IMR-90 (cell line): ENCODE data around the gene DSCAML1. TPM values are rescaled to one million over a fixed set of nuclear protein-coding genes. Genes with fewer than 3 reads are reported as not detected.

ENCODE experiments used
- ATAC-seq: fragments of 200-7000 bp; cut with Tn5 transposase; 2 replicates; pipeline ENCODE4 v1.9.1; 2020; ENCODE audit warnings: low read depth, mild to moderate bottlenecking, moderate library complexity
- BruUV-seq: library from RNA; stranded (reverse); fragments of 400-500 nt; replicated peaks from 2 replicates; lab custom pipeline; 2021; lab: Mats Ljungman, UMichigan
- CTCF ChIA-PET: fragments of 300-600 bp; formaldehyde crosslinking; extraction: SDS; loops from one replicate; lab custom pipeline; 2021; ENCODE audit warnings: antibody characterized with exemption; lab: Yijun Ruan, JAX
- POLR2A ChIA-PET: fragments of 300-600 bp; sonication (Branson Sonifier 250); formaldehyde crosslinking; loops from one replicate; lab custom pipeline; 2022; ENCODE audit warnings: antibody characterized with exemption; ENCODE audit not compliant: unreplicated experiment; lab: Charles Lee
- DNase-seq: peaks from one replicate; pipeline ENCODE4 v3.0.0; 2013
- H2AFZ ChIP-seq: replicated peaks from 2 replicates; pipeline ENCODE3; 2013; ENCODE audit warnings: low read length, mild to moderate bottlenecking; ENCODE audit not compliant: poor library complexity
- H2AK5ac ChIP-seq: 2 replicates; pipeline ENCODE4 v1.6.1; 2013; ENCODE audit warnings: low read depth, low read length, inconsistent platforms
- H2AK9ac ChIP-seq: replicated peaks from 2 replicates; pipeline ENCODE3; 2013; ENCODE audit warnings: mild to moderate bottlenecking, low read depth, low read length, moderate library complexity; ENCODE audit not compliant: poor library complexity
- H2BK120ac ChIP-seq: 2 replicates; pipeline ENCODE4 v1.6.1; 2013; ENCODE audit warnings: low read depth, low read length, inconsistent platforms
- H2BK15ac ChIP-seq: 3 replicates; pipeline ENCODE4 v1.6.1; 2013; ENCODE audit warnings: low read depth, low read length, inconsistent platforms
- H2BK20ac ChIP-seq: 2 replicates; pipeline ENCODE4 v1.6.1; 2013; ENCODE audit warnings: low read depth, mild to moderate bottlenecking, inconsistent platforms, low read length, moderate library complexity
- H2BK5ac ChIP-seq: 2 replicates; pipeline ENCODE4 v1.6.1; 2013; ENCODE audit warnings: mild to moderate bottlenecking, low read depth, low read length, inconsistent platforms; ENCODE audit not compliant: poor library complexity, severe bottlenecking
- H3K14ac ChIP-seq: replicated peaks from 2 replicates; pipeline ENCODE4 v1.6.1; 2013; ENCODE audit warnings: low read depth, low read length, inconsistent platforms
- H3K18ac ChIP-seq: 2 replicates; pipeline ENCODE4 v1.6.1; 2013; ENCODE audit warnings: low read depth, low read length, control low read depth
- H3K23ac ChIP-seq: 2 replicates; pipeline ENCODE4 v1.6.1; 2013; ENCODE audit warnings: low read depth, low read length, inconsistent platforms
- H3K27ac ChIP-seq: 2 replicates; pipeline ENCODE4 v1.5.1; 2013; ENCODE audit warnings: mild to moderate bottlenecking, control low read depth, low read length; ENCODE audit not compliant: insufficient read depth
- H3K27me3 ChIP-seq: 2 replicates; pipeline ENCODE4 v1.6.1; 2013; ENCODE audit warnings: low read length; ENCODE audit not compliant: control insufficient read depth, insufficient read depth
- H3K36me3 ChIP-seq: 2 replicates; pipeline ENCODE4 v1.6.1; 2013; ENCODE audit warnings: low read length, mixed read lengths; ENCODE audit not compliant: control insufficient read depth, insufficient read depth
- H3K4ac ChIP-seq: 2 replicates; pipeline ENCODE4 v1.6.1; 2013; ENCODE audit warnings: low read depth, low read length, inconsistent platforms
- H3K4me1 ChIP-seq: 2 replicates; pipeline ENCODE4 v1.6.1; 2013; ENCODE audit warnings: low read length, mixed read lengths; ENCODE audit not compliant: control insufficient read depth, insufficient read depth
- H3K4me2 ChIP-seq: 2 replicates; pipeline ENCODE4 v1.6.1; 2013; ENCODE audit warnings: low read depth, mild to moderate bottlenecking, control low read depth, low read length, moderate library complexity
- H3K4me3 ChIP-seq: 2 replicates; pipeline ENCODE4 v1.5.1; 2013; ENCODE audit warnings: low read depth, mild to moderate bottlenecking, control low read depth, low read length, moderate library complexity; ENCODE audit not compliant: insufficient read depth
- H3K56ac ChIP-seq: 2 replicates; pipeline ENCODE4 v1.6.1; 2013; ENCODE audit warnings: low read length, inconsistent platforms; ENCODE audit not compliant: insufficient read depth; ENCODE audit errors: extremely low read depth
- H3K79me1 ChIP-seq, 2 experiments: 2 replicates each; pipeline ENCODE4 v1.6.1; 2013; ENCODE audit warnings: low read length in 2 of 2, inconsistent platforms in 1 of 2, low read depth in 1 of 2
- H3K9ac ChIP-seq: 2 replicates; pipeline ENCODE4 v1.6.1; 2013; ENCODE audit warnings: low read depth, low read length, control low read depth
- H3K9me1 ChIP-seq: 2 replicates; pipeline ENCODE4 v1.6.1; 2013; ENCODE audit warnings: low read length, inconsistent platforms; ENCODE audit not compliant: insufficient read depth
- H3K9me3 ChIP-seq: 2 replicates; pipeline ENCODE4 v1.6.1; 2013; ENCODE audit warnings: low read length; ENCODE audit not compliant: control insufficient read depth, insufficient read depth
- H4K20me1 ChIP-seq: 2 replicates; pipeline ENCODE4 v1.6.1; 2013; ENCODE audit warnings: low read length, inconsistent platforms; ENCODE audit not compliant: insufficient read depth
- H4K5ac ChIP-seq: 2 replicates; pipeline ENCODE4 v1.6.1; 2013; ENCODE audit warnings: mild to moderate bottlenecking, low read depth, low read length, control low read depth
- H4K8ac ChIP-seq, 2 experiments: 2 replicates each; pipeline ENCODE4 v1.6.1; 2013; ENCODE audit warnings: low read depth in 2 of 2, low read length in 2 of 2, control low read depth in 1 of 2, inconsistent platforms in 1 of 2
- H4K91ac ChIP-seq: 2 replicates; pipeline ENCODE4 v1.6.1; 2013; ENCODE audit warnings: low read depth, low read length, inconsistent platforms; ENCODE audit not compliant: insufficient read depth
- BHLHE40 ChIP-seq: fragments of 150-350 bp; IDR thresholded peaks from 2 replicates; pipeline ENCODE4 v1.6.1; 2016; ENCODE audit warnings: mild to moderate bottlenecking, low read depth, low read length
- CEBPB ChIP-seq: IDR thresholded peaks from 2 replicates; pipeline ENCODE4 v1.6.1; 2012; ENCODE audit warnings: low read depth, low read length, improper control_type of control experiment
- CHD1 ChIP-seq: IDR thresholded peaks from 2 replicates; pipeline ENCODE4 v1.6.1; 2012; ENCODE audit warnings: low read depth, low read length, improper control_type of control experiment
- MAZ ChIP-seq: IDR thresholded peaks from 2 replicates; pipeline ENCODE4 v1.6.1; 2012; ENCODE audit warnings: low read depth, mild to moderate bottlenecking, low read length, improper control_type of control experiment, moderate library complexity, borderline replicate concordance
- POLR2A ChIP-seq: IDR thresholded peaks from 2 replicates; pipeline ENCODE4 v1.6.1; 2012; ENCODE audit warnings: mild to moderate bottlenecking, low read depth, low read length
- RCOR1 ChIP-seq: IDR thresholded peaks from 2 replicates; pipeline ENCODE4 v1.6.1; 2012; ENCODE audit warnings: mild to moderate bottlenecking, low read length, improper control_type of control experiment; ENCODE audit not compliant: insufficient replicate concordance
- WGBS, 2 experiments: methylation state at CpG; one replicate each; pipeline versions ENCODE4 v1.1.5 to v1.1.7; 2013; ENCODE audit warnings: missing lambda C conversion rate in 2 of 2; ENCODE audit not compliant: insufficient read length in 1 of 2; ENCODE audit errors: extremely low coverage in 2 of 2; 5-methylcytosine and 5-hydroxymethylcytosine counted together
- dilution Hi-C: fragments of 300-500 bp; cut with HindIII; formaldehyde crosslinking; loops from one replicate; pipeline ENCODE4 v1.14.3; 2018; ENCODE audit warnings: low sequenced_read_pairs; ENCODE audit not compliant: unreplicated experiment
- in situ Hi-C: fragments of 300-500 bp; cut with MboI; formaldehyde crosslinking; loops from 3 replicates; pipeline ENCODE4 v1.14.3; 2019; ENCODE audit warnings: low sequenced_read_pairs, inconsistent platforms, mixed read lengths
- intact Hi-C: fragments of 100-400 bp; cut with micrococcal nuclease; formaldehyde crosslinking; loops from 2 replicates; pipeline ENCODE4 v1.10.0; 2022
- polyA plus RNA-seq, 3 experiments: library from polyadenylated mRNA; depleted of rRNA; stranded (reverse); fragments of >200 nt; gene quantifications; 2 replicates each; pipeline ENCODE4 v1.2.3, GENCODE V29; 2012; ENCODE audit warnings: low replicate concordance in 1 of 3
- total RNA-seq: library from RNA; depleted of rRNA; stranded (reverse); fragments of >200 nt; gene quantifications from 2 replicates; pipeline ENCODE4 v1.2.3, GENCODE V29; 2012
- TF ChIP-seq, protein P1 (sequence below): fragments of 150-350 bp; IDR thresholded peaks from 2 replicates; pipeline ENCODE4 v1.6.1; 2016; ENCODE audit warnings: low read depth, mild to moderate bottlenecking, low read length, moderate library complexity, borderline replicate concordance
- TF ChIP-seq, protein P2 (sequence below): fragments of 150-350 bp; IDR thresholded peaks from 2 replicates; pipeline ENCODE4 v1.6.1; 2017; ENCODE audit warnings: mild to moderate bottlenecking, antibody characterized with exemption, low read length, low read depth

DSCAML1 gene
- total and polyA plus RNA-seq, 2 of the 4 experiments (the other 2 are of a cell fraction) = not detected

DNA sequence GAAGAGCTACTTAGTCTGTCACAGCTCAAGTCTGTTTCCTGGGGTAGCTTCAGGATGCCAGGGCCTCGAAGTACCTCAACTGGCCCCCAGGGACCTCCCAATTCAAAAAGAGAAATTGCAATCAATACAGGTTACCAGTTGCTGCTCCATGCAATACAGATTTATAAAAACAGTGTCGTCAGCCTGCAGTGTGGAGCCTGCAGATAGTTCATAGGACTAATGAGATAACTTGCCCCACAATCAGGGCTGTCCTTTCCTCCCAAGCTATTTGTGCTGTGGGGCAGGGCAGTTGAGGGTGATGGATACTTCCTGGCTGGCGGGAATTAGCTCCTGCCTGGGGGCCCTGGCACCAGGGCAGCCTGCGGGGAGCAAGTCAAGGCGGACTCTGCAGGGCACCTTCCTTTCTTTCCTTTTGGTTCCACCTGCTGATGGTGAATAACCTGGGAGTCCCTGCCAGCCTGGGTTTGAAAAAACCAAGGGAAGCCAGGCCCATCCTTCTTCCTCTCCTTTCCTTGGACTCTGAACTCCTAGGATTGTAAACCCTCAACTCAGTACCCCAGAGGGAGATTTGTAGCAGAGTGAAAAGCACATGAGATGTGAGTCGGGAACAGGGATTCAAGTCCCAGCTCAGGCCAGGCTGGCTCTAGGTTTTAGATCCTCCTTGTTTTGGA lies 252.8 kb downstream of the DSCAML1 start:
- H3K36me3 ChIP-seq = no peaks in the 10 kb centered on the region
- H3K4me3 ChIP-seq = no peak overlapping the region
- no peak overlapping the region for H2BK15ac ChIP-seq
- no peaks in the 10 kb centered on the region for H3K4me1 ChIP-seq
- ATAC-seq = no peak
- no TSS peak for BruUV-seq
- intact Hi-C loops (no loop called here), dilution Hi-C loops (no loop called here), in situ Hi-C loops (no loop called here)
- no peak overlapping the region for H3K23ac ChIP-seq
- H4K20me1 ChIP-seq = no peaks in the 10 kb centered on the region
- no peak overlapping the region for H3K27ac ChIP-seq
- H3K9ac ChIP-seq = no peak overlapping the region
- no peak overlapping the region for H2AFZ ChIP-seq
- DNase-seq = no peak
- no peak overlapping the region for H4K91ac ChIP-seq
- ChIA-PET CTCF (no interaction called here), POLR2A (no interaction called here)
- H3K27me3 ChIP-seq = peaks cover 8% of the 10 kb centered on the region
- H2BK5ac ChIP-seq = no peak overlapping the region
- H3K56ac ChIP-seq = no peak overlapping the region
- no peaks in the 10 kb centered on the region for H3K9me1 ChIP-seq
- H3K14ac ChIP-seq = no peak overlapping the region
- no peak overlapping the region for H4K8ac ChIP-seq
- H2AK9ac ChIP-seq = no peak overlapping the region
- no peak overlapping the region for H2BK120ac ChIP-seq
- H3K4ac ChIP-seq = no peak overlapping the region
- no peak overlapping the region for H2BK20ac ChIP-seq
- WGBS, 2 experiments = no CpG with 5 or more reads among the region's 6 CpGs
- no peaks in the 10 kb centered on the region for H3K9me3 ChIP-seq
- H3K79me1 ChIP-seq = no peaks in the 10 kb centered on the region
- H3K18ac ChIP-seq = no peak overlapping the region
- no peak overlapping the region for H4K5ac ChIP-seq
- no peak overlapping the region for H3K4me2 ChIP-seq
- H2AK5ac ChIP-seq = no peak overlapping the region
- TF ChIP-seq RCOR1 = no peak
- TF ChIP-seq, protein P1, sequence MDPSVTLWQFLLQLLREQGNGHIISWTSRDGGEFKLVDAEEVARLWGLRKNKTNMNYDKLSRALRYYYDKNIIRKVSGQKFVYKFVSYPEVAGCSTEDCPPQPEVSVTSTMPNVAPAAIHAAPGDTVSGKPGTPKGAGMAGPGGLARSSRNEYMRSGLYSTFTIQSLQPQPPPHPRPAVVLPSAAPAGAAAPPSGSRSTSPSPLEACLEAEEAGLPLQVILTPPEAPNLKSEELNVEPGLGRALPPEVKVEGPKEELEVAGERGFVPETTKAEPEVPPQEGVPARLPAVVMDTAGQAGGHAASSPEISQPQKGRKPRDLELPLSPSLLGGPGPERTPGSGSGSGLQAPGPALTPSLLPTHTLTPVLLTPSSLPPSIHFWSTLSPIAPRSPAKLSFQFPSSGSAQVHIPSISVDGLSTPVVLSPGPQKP = no peak
- no peak for TF ChIP-seq MAZ
- TF ChIP-seq, protein P2, sequence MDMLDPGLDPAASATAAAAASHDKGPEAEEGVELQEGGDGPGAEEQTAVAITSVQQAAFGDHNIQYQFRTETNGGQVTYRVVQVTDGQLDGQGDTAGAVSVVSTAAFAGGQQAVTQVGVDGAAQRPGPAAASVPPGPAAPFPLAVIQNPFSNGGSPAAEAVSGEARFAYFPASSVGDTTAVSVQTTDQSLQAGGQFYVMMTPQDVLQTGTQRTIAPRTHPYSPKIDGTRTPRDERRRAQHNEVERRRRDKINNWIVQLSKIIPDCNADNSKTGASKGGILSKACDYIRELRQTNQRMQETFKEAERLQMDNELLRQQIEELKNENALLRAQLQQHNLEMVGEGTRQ = no peak
- no peak for TF ChIP-seq POLR2A
- no peak for TF ChIP-seq CHD1
- TF ChIP-seq CEBPB = no peak
- TF ChIP-seq BHLHE40 = no peak
